Transverse colon (tissue), 4 donors: ENCODE measurements around the gene ALG8.
A peak's percentile ranks its signal among the peaks of the same experiment; 100 is the strongest.

Experiments
- CTCF ChIP-seq, 5 experiments: fragments of 200-600 bp in 3 of 5; fragments of 450-650 bp in 2 of 5; sonication (generic) in 3 of 5; IDR thresholded peaks; 1 replicate in 2 of 5; 2 replicates in 3 of 5; pipeline ENCODE4 v1.5.1; 2016 to 2017; ENCODE audit warnings: antibody characterized with exemption in 5 of 5, inconsistent platforms in 3 of 5, mild to moderate bottlenecking in 2 of 5, moderate library complexity in 1 of 5
- POLR2A ChIP-seq: fragments of 450-650 bp; IDR thresholded peaks from one replicate; pipeline ENCODE4 v1.6.1; 2016; ENCODE audit warnings: antibody characterized with exemption, mild to moderate bottlenecking, moderate library complexity
- POLR2AphosphoS5 ChIP-seq, 3 donors: sonication (generic); formaldehyde crosslinking; IDR thresholded peaks; one replicate each; pipeline ENCODE4 v1.6.1; 2016; ENCODE audit warnings: antibody characterized with exemption in 3 of 3

- TF ChIP-seq POLR2AphosphoS5 (IDR thresholded peaks at IDR 0.05) (peak; percentile 61 to 67 (median 65)), POLR2A (peak; percentile 71), CTCF (IDR thresholded peaks at IDR 0.05) (no peak)
These were observed at the start of gene ALG8 for GRCh38 chr11:78139422-78140391.
